ENCODE results near the gene PTPRN2.

- TF ChIP-seq CTCF (conservative IDR thresholded peaks at IDR 0.05 in 1 of 2, IDR thresholded peaks at IDR 0.05 in 1 of 2; ENCODE audit: extremely low read depth in 1 of 2, insufficient read depth in 1 of 2, low read depth in 1 of 2, low read length in 2 of 2) (no peak), EZH2 (IDR thresholded peaks at IDR 0.05; ENCODE audit: borderline replicate concordance, low read length) (no peak)
Measured at GRCh38 chr7:157813053-157813452, 774.6 kb downstream of the PTPRN2 start.

All from mammary epithelial cell (primary cell).